SK-N-SH treated with all-trans-retinoic acid at 6 μM for 48 hours (cell line): ENCODE measurements around the gene CETN2.

Experiments
- ATAC-seq: fragments of 200-7000 bp; cut with Tn5 transposase; 3 replicates; pipeline ENCODE4 v1.9.1; 2020; ENCODE audit warnings: mild to moderate bottlenecking, moderate library complexity
- ARNTL ChIP-seq: fragments of 450-650 bp; formaldehyde crosslinking; IDR thresholded peaks from 2 replicates; pipeline ENCODE4 v1.5.0; 2020; ENCODE audit warnings: low read depth, mild to moderate bottlenecking, moderate library complexity, borderline replicate concordance
- BACH2 ChIP-seq: fragments of 250-450 bp; sonication (Bioruptor Pico); IDR thresholded peaks from 2 replicates; pipeline ENCODE4 v1.9.0; 2021; ENCODE audit warnings: mild to moderate bottlenecking, borderline replicate concordance
- CREB5 ChIP-seq: fragments of 250-450 bp; sonication (Bioruptor Pico); IDR thresholded peaks from 2 replicates; pipeline ENCODE4 v1.5.1; 2020; ENCODE audit warnings: low read depth, mild to moderate bottlenecking, moderate library complexity
- CSRNP3 ChIP-seq: fragments of 250-450 bp; sonication (Bioruptor Pico); IDR thresholded peaks from 2 replicates; pipeline ENCODE4 v1.5.1; 2021; ENCODE audit warnings: mild to moderate bottlenecking, moderate library complexity
- GLIS3 ChIP-seq: fragments of 250-450 bp; sonication (Bioruptor Pico); IDR thresholded peaks from 2 replicates; pipeline ENCODE4 v1.5.0; 2020; ENCODE audit warnings: mild to moderate bottlenecking, moderate library complexity
- OSR1 ChIP-seq: fragments of 250-450 bp; sonication (Bioruptor Pico); IDR thresholded peaks from 2 replicates; pipeline ENCODE4 v1.8.0; 2022; ENCODE audit warnings: moderate library complexity, mild to moderate bottlenecking, inconsistent platforms
- PATZ1 ChIP-seq: fragments of 250-450 bp; sonication (Bioruptor Pico); IDR thresholded peaks from 2 replicates; pipeline ENCODE4 v1.8.0; 2020; ENCODE audit warnings: mild to moderate bottlenecking, moderate library complexity, borderline replicate concordance
- POU6F1 ChIP-seq: fragments of 250-450 bp; sonication (Bioruptor Pico); IDR thresholded peaks from 2 replicates; pipeline ENCODE4 v1.8.0; 2021; ENCODE audit warnings: low read depth, mild to moderate bottlenecking, moderate library complexity, borderline replicate concordance
- PPARA ChIP-seq: fragments of 250-450 bp; sonication (Bioruptor Pico); IDR thresholded peaks from 2 replicates; pipeline ENCODE4 v1.5.0; 2020; ENCODE audit warnings: mild to moderate bottlenecking, borderline replicate concordance
- RARB ChIP-seq: fragments of 250-450 bp; sonication (Bioruptor Pico); IDR thresholded peaks from 2 replicates; pipeline ENCODE4 v1.8.0; 2021; ENCODE audit warnings: mild to moderate bottlenecking, moderate library complexity
- SNAI2 ChIP-seq: fragments of 250-450 bp; sonication (Bioruptor Pico); IDR thresholded peaks from 2 replicates; pipeline ENCODE4 v1.5.0; 2020; ENCODE audit warnings: mild to moderate bottlenecking, moderate library complexity
- TCF4 ChIP-seq: fragments of 250-450 bp; sonication (Bioruptor Pico); IDR thresholded peaks from 2 replicates; pipeline ENCODE4 v1.8.0; 2021; ENCODE audit warnings: mild to moderate bottlenecking, moderate library complexity, borderline replicate concordance
- TOX ChIP-seq: fragments of 250-450 bp; sonication (Bioruptor Pico); IDR thresholded peaks from 2 replicates; pipeline ENCODE4 v1.8.0; 2021; ENCODE audit warnings: mild to moderate bottlenecking, moderate library complexity, borderline replicate concordance
- TSHZ2 ChIP-seq: fragments of 250-450 bp; sonication (Bioruptor Pico); IDR thresholded peaks from 2 replicates; pipeline ENCODE4 v1.5.0; 2020; ENCODE audit warnings: mild to moderate bottlenecking, moderate library complexity
- ZFP3 ChIP-seq: fragments of 250-450 bp; sonication (Bioruptor Pico); IDR thresholded peaks from 2 replicates; pipeline ENCODE4 v1.5.0; 2020; ENCODE audit warnings: mild to moderate bottlenecking, moderate library complexity
- ZNF565 ChIP-seq: fragments of 450-650 bp; formaldehyde crosslinking; conservative IDR thresholded peaks from 2 replicates; pipeline ENCODE4 v1.5.0; 2020; ENCODE audit warnings: low read depth, mild to moderate bottlenecking, moderate library complexity
- ZNF70 ChIP-seq: fragments of 450-650 bp; formaldehyde crosslinking; IDR thresholded peaks from 2 replicates; pipeline ENCODE4 v1.5.0; 2020; ENCODE audit warnings: mild to moderate bottlenecking, moderate library complexity

CETN2 gene

GRCh38 chrX:152823657-152824056 lies 6.9 kb downstream of the CETN2 start:
- ATAC-seq: no peak
- no peak for TF ChIP-seq SNAI2 (CRISPR knock-in tag)
- TF ChIP-seq PPARA (CRISPR knock-in tag): no peak
- TF ChIP-seq CSRNP3 (CRISPR knock-in tag): no peak
- no peak for TF ChIP-seq TCF4 (CRISPR knock-in tag)
- TF ChIP-seq TOX: no peak
- TF ChIP-seq TSHZ2 (CRISPR knock-in tag): no peak
- TF ChIP-seq BACH2 (CRISPR knock-in tag): no peak
- TF ChIP-seq CREB5 (CRISPR knock-in tag): no peak
- TF ChIP-seq POU6F1 (CRISPR knock-in tag): no peak
- TF ChIP-seq PATZ1 (CRISPR knock-in tag): no peak
- no peak for TF ChIP-seq GLIS3 (CRISPR knock-in tag)
- no peak for TF ChIP-seq RARB (CRISPR knock-in tag)
- no peak for TF ChIP-seq OSR1
- TF ChIP-seq ZFP3: no peak
- TF ChIP-seq ARNTL (CRISPR knock-in tag): no peak

- TF ChIP-seq GLIS3 (CRISPR knock-in tag): no peak
- ATAC-seq: peak; percentile 27; the same call in 1 of the 3 replicates
Observed at GRCh38 chrX:152822383-152823086, 8.0 kb downstream of the CETN2 start.

GRCh38 chrX:152821145-152821765 lies 9.3 kb downstream of the CETN2 start:
- TF ChIP-seq SNAI2 (CRISPR knock-in tag) (no peak), RARB (CRISPR knock-in tag) (no peak), CREB5 (CRISPR knock-in tag) (no peak), ZNF70 (CRISPR knock-in tag) (no peak), POU6F1 (CRISPR knock-in tag) (no peak), GLIS3 (CRISPR knock-in tag) (no peak), TOX (no peak), CSRNP3 (CRISPR knock-in tag) (no peak), PPARA (CRISPR knock-in tag) (no peak), ZNF565 (CRISPR knock-in tag) (no peak)

More at GRCh38 chrX:152821145-152821765, 9.3 kb downstream of the CETN2 start:
- peak; percentile 65 for ATAC-seq
